Testis (tissue), 3 donors: ENCODE data around the gene EDAR. TPM values are rescaled to one million over a fixed set of nuclear protein-coding genes. Genes with fewer than 3 reads are reported as not detected.

ENCODE experiments used
- DNase-seq: peaks from one replicate; pipeline ENCODE4 v3.0.0-alpha.2; 2019
- H3K27ac ChIP-seq, 2 donors: fragments of 200-600 bp; sonication (generic); one replicate each; pipeline ENCODE4 v1.5.1; 2019
- H3K27me3 ChIP-seq: fragments of 200-600 bp; sonication (generic); one replicate; pipeline ENCODE4 v1.5.1; 2019
- H3K36me3 ChIP-seq: fragments of 200-600 bp; sonication (generic); one replicate; pipeline ENCODE4 v1.5.1; 2017; ENCODE audit warnings: low read depth; ENCODE audit errors: missing control alignments
- H3K4me1 ChIP-seq: fragments of 200-600 bp; sonication (generic); one replicate; pipeline ENCODE4 v1.5.1; 2019
- H3K4me3 ChIP-seq, 2 donors: fragments of 200-600 bp; sonication (generic); one replicate each; pipeline ENCODE4 v1.5.1; 2017 to 2019
- H3K9me3 ChIP-seq: fragments of 200-600 bp; sonication (generic); one replicate; pipeline ENCODE4 v1.5.1; 2017
- CTCF ChIP-seq, 3 experiments: fragments of 450-650 bp in 2 of 3; fragments of 200-600 bp in 1 of 3; sonication (generic) in 1 of 3; IDR thresholded peaks; one replicate each; pipeline ENCODE4 v1.5.1; 2016 to 2019; ENCODE audit warnings: antibody characterized with exemption in 3 of 3, mild to moderate bottlenecking in 2 of 3, moderate library complexity in 1 of 3
- POLR2A ChIP-seq: fragments of 450-650 bp; IDR thresholded peaks from one replicate; pipeline ENCODE4 v1.6.1; 2017; ENCODE audit warnings: antibody characterized with exemption, mild to moderate bottlenecking, moderate library complexity
- WGBS, 2 donors: methylation state at CpG; one replicate each; pipeline ENCODE4 v1.1.5; 2018; 5-methylcytosine and 5-hydroxymethylcytosine counted together
- intact Hi-C: fragments of 100-400 bp; cut with DNase I; formaldehyde crosslinking; loops from one replicate; pipeline ENCODE4 v1.15.1; 2023; ENCODE audit warnings: low total_unique reads
- polyA plus RNA-seq: library from polyadenylated mRNA; stranded (reverse); fragments of 350-450 nt; fragmentation: Illumina TruSeq; extraction: RNeasy Lipid Tissue Mini Kit (QIAGEN cat#74804); gene quantifications from one replicate; pipeline ENCODE4 v1.2.3, GENCODE V29; 2014; ENCODE audit warnings: low read depth, low replicate concordance; ENCODE audit not compliant: insufficient read depth
- total RNA-seq, 2 donors: library from RNA; depleted of rRNA; stranded (reverse); fragments of >200 nt; gene quantifications; one replicate each; pipeline ENCODE4 v1.2.3, GENCODE V29; 2016

EDAR gene
- total and polyA plus RNA-seq, 3 donors from 2014 or later: 0.30 to 0.74 (median 0.39) TPM

GRCh38 chr2:108866041-108866440 is 123.0 kb downstream of the EDAR start:
- no peak for TF ChIP-seq POLR2A
- H3K4me3 ChIP-seq: no peak overlapping the region
- H3K27ac ChIP-seq: no peak overlapping the region
- H3K36me3 ChIP-seq: no peaks in the 10 kb centered on the region
- no peaks in the 10 kb centered on the region for H3K9me3 ChIP-seq
- no peaks in the 10 kb centered on the region for H3K27me3 ChIP-seq
- no peaks in the 10 kb centered on the region for H3K4me1 ChIP-seq
- no peak for DNase-seq
- intact Hi-C loops: no loop called here

DNA sequence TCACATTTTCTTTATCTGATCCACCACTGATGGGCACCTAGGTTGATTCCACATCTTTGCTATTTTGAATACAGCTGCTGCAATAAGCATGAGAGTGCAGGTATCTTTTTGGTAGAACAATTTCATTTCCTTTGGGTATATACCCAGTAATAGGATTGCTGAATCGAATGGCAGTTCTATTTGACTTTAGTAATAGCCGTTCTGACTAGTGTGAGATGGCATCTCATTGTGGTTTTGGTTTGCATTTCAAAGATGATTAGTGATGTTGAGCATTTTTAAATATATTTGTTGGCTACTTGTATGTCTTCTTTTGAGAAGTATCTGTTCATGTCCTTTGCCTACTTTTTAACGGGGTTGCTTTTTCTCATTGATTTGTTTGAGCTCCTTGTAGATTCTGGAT is 130.1 kb downstream of the EDAR start:
- H3K4me1 ChIP-seq: no peaks in the 10 kb centered on the region
- H3K36me3 ChIP-seq: no peaks in the 10 kb centered on the region
- H3K9me3 ChIP-seq: no peaks in the 10 kb centered on the region
- H3K4me3 ChIP-seq: no peak overlapping the region
- whole genome bisulfite sequencing, 2 donors: 96 to 98% methylated on average over 3 of the region's 3 CpGs
- intact Hi-C loops: no loop called here
- no peak overlapping the region for H3K27ac ChIP-seq
- DNase-seq: no peak
- no peak for TF ChIP-seq CTCF (IDR thresholded peaks at IDR 0.05)
- TF ChIP-seq POLR2A: no peak
- H3K27me3 ChIP-seq: no peaks in the 10 kb centered on the region

GRCh38 chr2:108855194-108855593 is 133.8 kb downstream of the EDAR start:
- no peaks in the 10 kb centered on the region for H3K4me1 ChIP-seq
- no peaks in the 10 kb centered on the region for H3K9me3 ChIP-seq
- H3K4me3 ChIP-seq: no peak overlapping the region
- 47 to 59% methylated on average over 1 of the region's 1 CpG for WGBS, 2 donors
- intact Hi-C loops: no loop called here
- no peaks in the 10 kb centered on the region for H3K27me3 ChIP-seq
- H3K36me3 ChIP-seq: no peaks in the 10 kb centered on the region
- no peak overlapping the region for H3K27ac ChIP-seq
- no peak for DNase-seq
- TF ChIP-seq POLR2A (no peak), CTCF (IDR thresholded peaks at IDR 0.05) (no peak)

GRCh38 chr2:108854484-108854883 is 134.5 kb downstream of the EDAR start:
- WGBS, 2 donors: 73 to 75% methylated on average over 1 of the region's 1 CpG
- Histone ChIP-seq H3K36me3 (no peaks in the 10 kb centered on the region), H3K9me3 (no peaks in the 10 kb centered on the region), H3K4me1 (no peaks in the 10 kb centered on the region), H3K4me3 (no peak overlapping the region), H3K27ac (no peak overlapping the region), H3K27me3 (no peaks in the 10 kb centered on the region)
- intact Hi-C loops: no loop called here
- TF ChIP-seq POLR2A (no peak), CTCF (IDR thresholded peaks at IDR 0.05) (no peak)
- DNase-seq: no peak

- intact Hi-C loops: no loop called here
- 63 to 64% methylated on average over 2 of the region's 2 CpGs for WGBS, 2 donors
These were observed 135.6 kb downstream of the EDAR start for GRCh38 chr2:108853421-108853820.

More at GRCh38 chr2:108853421-108853820, 135.6 kb downstream of the EDAR start:
- Histone ChIP-seq H3K4me1 (no peaks in the 10 kb centered on the region), H3K27ac (no peak overlapping the region), H3K9me3 (no peaks in the 10 kb centered on the region), H3K27me3 (no peaks in the 10 kb centered on the region), H3K4me3 (no peak overlapping the region), H3K36me3 (no peaks in the 10 kb centered on the region)
- TF ChIP-seq POLR2A (no peak), CTCF (IDR thresholded peaks at IDR 0.05) (no peak)
- DNase-seq: no peak
